Right lobe of liver (tissue), 4 donors: ENCODE data around the gene ENGASE.

Experiments used
- CTCF ChIP-seq, 4 donors: fragments of 200-600 bp in 3 of 4; fragments of 450-650 bp in 1 of 4; IDR thresholded peaks; one replicate each; pipeline versions ENCODE4 v1.5.1 to v1.8.0; 2016 to 2022; ENCODE audit warnings: antibody characterized with exemption in 4 of 4, mild to moderate bottlenecking in 2 of 4
- POLR2A ChIP-seq: fragments of 450-650 bp; IDR thresholded peaks from one replicate; pipeline ENCODE4 v1.6.1; 2017; ENCODE audit warnings: antibody characterized with exemption, mild to moderate bottlenecking
- donor health status: DM: no; HTN: no; CAD: no.
- donor health status: DM: no; HTN: no; CAD: no.
- donor health status: DM: no; HTN: yes; CAD: no.

- TF ChIP-seq CTCF (IDR thresholded peaks at IDR 0.05) (no peak), POLR2A (no peak)
Measured at GRCh38 chr17:79132271-79133064, 57.8 kb downstream of the ENGASE start.
